Suprapubic skin (tissue), 4 donors: Measurements from ENCODE around the gene SPOP.

ENCODE experiments used
- CTCF ChIP-seq, 2 donors: fragments of 200-600 bp in 1 of 2; fragments of 450-650 bp in 1 of 2; sonication (generic) in 1 of 2; IDR thresholded peaks; one replicate each; pipeline ENCODE4 v1.5.1; 2016 to 2019; ENCODE audit warnings: antibody characterized with exemption in 2 of 2, mild to moderate bottlenecking in 1 of 2, moderate library complexity in 1 of 2
- EP300 ChIP-seq: sonication (generic); formaldehyde crosslinking; IDR thresholded peaks from one replicate; pipeline ENCODE4 v1.6.1; 2017; ENCODE audit warnings: antibody characterized with exemption
- POLR2A ChIP-seq, 2 donors: fragments of 450-650 bp; IDR thresholded peaks; one replicate each; pipeline ENCODE4 v1.6.1; 2017; ENCODE audit warnings: antibody characterized with exemption in 2 of 2, mild to moderate bottlenecking in 2 of 2, moderate library complexity in 2 of 2
- POLR2AphosphoS5 ChIP-seq, 3 donors: sonication (generic); formaldehyde crosslinking; IDR thresholded peaks; one replicate each; pipeline ENCODE4 v1.6.1; 2017; ENCODE audit warnings: antibody characterized with exemption in 3 of 3

DNA sequence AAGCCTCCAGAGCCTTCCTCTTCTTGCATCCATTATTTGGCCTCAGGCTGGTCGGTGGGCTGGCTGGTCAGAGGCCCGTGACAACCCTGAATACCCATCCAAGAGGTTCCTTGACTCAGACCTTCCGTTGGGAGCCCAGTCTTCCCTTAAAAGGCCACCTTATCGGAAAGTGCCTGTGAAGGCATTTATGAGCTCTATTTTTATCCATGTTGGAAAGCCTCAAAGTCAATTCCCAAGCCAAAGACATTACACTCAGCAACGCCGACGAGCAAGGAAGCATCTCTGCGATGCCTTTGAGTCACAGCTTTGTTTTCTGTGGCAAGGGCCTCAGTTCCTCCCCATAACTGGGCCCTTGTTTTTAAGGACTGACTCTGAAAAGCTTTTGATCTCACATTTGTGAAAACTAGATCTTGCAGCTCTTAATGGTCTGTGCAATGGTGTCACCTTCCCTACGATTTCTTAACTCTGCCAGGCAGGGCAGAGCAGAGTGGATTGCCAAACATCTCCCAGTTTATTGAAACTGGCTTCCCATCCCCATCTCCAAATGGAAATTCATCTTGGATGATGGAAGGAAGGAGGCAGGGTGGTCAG, 13.3 kb upstream of the SPOP start:
- TF ChIP-seq CTCF (IDR thresholded peaks at IDR 0.05) (no peak), POLR2A (IDR thresholded peaks at IDR 0.05) (no peak), POLR2AphosphoS5 (IDR thresholded peaks at IDR 0.05) (no peak), EP300 (no peak)
